T-helper 17 cell (primary cell): ENCODE results near the gene TMEM119. TPM values are rescaled to one million over a fixed set of nuclear protein-coding genes. Genes with fewer than 3 reads are reported as not detected.

Source experiments
- ATAC-seq: fragments of 150-1000 bp; cut with Tn5 transposase; 2 replicates; pipeline ENCODE4 v1.10.0; 2021; ENCODE audit warnings: mild to moderate bottlenecking, moderate library complexity
- DNase-seq, 3 donors: peaks; one replicate each; pipeline versions ENCODE4 v3.0.0 to v3.0.0-alpha.2; 2020 to 2021
- H3K9me3 ChIP-seq: one replicate; pipeline ENCODE4 v1.7.0; 2013; ENCODE audit warnings: low read length, mild to moderate bottlenecking; ENCODE audit not compliant: control insufficient read depth, poor library complexity, severe bottlenecking
- H3K27ac Mint-ChIP-seq: one replicate; pipeline ENCODE4 v1.8.0; 2022; ENCODE audit warnings: mild to moderate bottlenecking, moderate library complexity, mixed read lengths
- H3K27me3 Mint-ChIP-seq: one replicate; pipeline ENCODE4 v1.8.0; 2022; ENCODE audit warnings: mixed read lengths
- H3K36me3 Mint-ChIP-seq: one replicate; pipeline ENCODE4 v1.8.0; 2022; ENCODE audit warnings: low read depth, mixed read lengths
- H3K4me1 Mint-ChIP-seq: one replicate; pipeline ENCODE4 v1.8.0; 2022; ENCODE audit warnings: mild to moderate bottlenecking, mixed read lengths
- H3K4me3 Mint-ChIP-seq: one replicate; pipeline ENCODE4 v1.8.0; 2022; ENCODE audit warnings: mild to moderate bottlenecking, moderate library complexity, mixed read lengths
- total RNA-seq, 4 donors: library from RNA in 2 of 4; stranded (reverse) in 2 of 4; gene quantifications; one replicate each; pipeline ENCODE4 v1.2.3 and lab custom pipeline; 2022 to 2026

TMEM119 gene
- total RNA-seq, 2 donors from 2014 or later, result 3.9 to 5.0 TPM

DNA sequence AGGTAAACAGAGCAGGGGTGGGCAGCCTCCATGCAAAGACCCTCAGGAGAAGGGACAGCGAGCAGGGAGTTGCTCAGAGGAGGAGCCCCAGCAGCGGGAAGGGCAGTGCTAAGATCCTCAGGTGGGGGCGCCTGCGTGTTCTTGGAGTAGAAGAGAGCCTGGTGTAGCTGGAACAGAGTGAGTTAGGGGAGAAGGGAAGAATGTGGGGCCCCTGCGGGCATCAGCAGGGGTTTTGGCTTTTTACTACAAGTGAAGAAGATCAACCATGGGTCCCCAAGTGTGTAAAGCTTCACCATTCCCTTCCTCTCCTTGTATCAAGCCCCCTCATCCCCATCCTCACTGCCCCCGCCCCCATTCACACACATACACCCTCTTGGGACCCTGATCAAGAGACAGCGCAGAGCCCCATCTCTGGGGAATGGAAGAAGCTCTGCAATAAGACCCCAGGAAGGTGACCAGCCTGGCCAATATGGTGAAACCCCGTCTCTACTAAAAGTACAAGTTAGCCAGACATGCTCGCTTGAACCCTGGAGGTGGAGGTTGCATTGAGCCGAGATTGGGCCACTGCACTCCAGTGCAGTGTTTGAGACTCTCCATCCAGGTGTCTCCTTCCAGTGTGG is 10.2 kb upstream of the TMEM119 start:
- Mint-ChIP-seq H3K36me3 (no peaks in the 10 kb centered on the region), H3K27me3 (no peaks in the 10 kb centered on the region), H3K27ac (no peak overlapping the region), H3K4me1 (peaks cover 13% of the 10 kb centered on the region), H3K4me3 (no peak overlapping the region)
- ATAC-seq (no peak), DNase-seq (no peak)
- H3K9me3 ChIP-seq, result no peaks in the 10 kb centered on the region

DNA sequence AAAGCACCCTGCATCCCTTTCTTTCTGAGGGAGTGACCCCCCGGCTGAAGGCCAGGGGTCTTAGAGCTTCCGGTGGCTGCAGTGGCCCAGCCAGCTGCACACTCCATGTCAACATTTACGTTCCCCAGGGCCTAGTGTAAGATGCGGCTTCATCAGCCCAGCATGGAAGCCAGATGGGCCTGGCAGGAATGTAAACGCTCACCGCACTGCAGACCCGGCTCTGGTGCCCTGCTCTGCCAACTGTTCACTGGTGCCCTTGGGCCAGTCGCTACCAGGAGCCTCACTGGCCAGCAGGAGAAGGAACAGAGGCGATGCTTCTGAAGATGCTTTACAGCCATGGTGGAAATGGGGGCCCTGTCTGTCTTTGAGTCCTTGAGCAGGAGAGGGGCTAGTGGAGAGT is 8.6 kb upstream of the TMEM119 start:
- Mint-ChIP-seq H3K27ac (no peak overlapping the region), H3K36me3 (no peaks in the 10 kb centered on the region), H3K4me1 (peaks cover 7% of the 10 kb centered on the region), H3K27me3 (no peaks in the 10 kb centered on the region), H3K4me3 (no peak overlapping the region)
- DNase-seq (no peak), ATAC-seq (no peak)
- H3K9me3 ChIP-seq, result no peaks in the 10 kb centered on the region

DNA sequence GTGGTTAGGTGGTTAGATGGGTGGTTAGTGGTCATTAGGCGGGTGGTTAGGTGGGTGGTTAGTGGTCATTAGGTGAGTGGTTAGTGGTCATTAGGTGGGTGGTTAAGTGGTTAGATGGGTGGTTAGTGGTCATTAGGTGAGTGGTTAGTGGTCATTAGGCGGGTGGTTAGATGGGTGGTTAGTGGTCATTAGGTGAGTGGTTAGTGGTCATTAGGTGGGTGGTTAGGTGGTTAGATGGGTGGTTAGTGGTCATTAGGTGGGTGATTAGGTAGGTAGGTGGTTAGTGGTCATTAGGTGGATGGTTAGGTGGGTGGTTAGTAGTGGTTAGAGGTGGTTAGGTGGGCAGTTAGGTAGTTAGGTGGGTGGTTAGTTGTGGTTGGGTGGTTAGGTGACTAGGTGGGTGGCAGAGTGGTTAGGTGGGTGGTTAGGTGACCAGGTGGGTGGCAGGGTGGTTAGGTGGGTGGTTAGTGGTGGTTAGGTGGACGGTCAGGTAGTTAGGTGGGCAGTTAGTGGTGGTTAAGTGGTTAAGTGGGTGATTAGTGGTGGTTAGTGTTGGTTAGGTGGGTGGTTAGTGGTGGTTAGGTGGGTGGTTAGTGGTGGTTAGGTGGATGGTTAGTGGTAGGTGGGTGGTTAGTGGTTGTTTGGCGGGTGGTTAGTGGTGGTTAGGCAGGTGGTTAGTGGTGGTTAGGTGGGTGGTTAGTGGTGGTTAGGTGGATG is 8.0 kb upstream of the TMEM119 start:
- Mint-ChIP-seq H3K27ac (no peak overlapping the region), H3K4me1 (peaks cover 7% of the 10 kb centered on the region), H3K4me3 (no peak overlapping the region), H3K27me3 (no peaks in the 10 kb centered on the region), H3K36me3 (no peaks in the 10 kb centered on the region)
- no peak for DNase-seq
- H3K9me3 ChIP-seq, result no peaks in the 10 kb centered on the region
- no peak for ATAC-seq

DNA sequence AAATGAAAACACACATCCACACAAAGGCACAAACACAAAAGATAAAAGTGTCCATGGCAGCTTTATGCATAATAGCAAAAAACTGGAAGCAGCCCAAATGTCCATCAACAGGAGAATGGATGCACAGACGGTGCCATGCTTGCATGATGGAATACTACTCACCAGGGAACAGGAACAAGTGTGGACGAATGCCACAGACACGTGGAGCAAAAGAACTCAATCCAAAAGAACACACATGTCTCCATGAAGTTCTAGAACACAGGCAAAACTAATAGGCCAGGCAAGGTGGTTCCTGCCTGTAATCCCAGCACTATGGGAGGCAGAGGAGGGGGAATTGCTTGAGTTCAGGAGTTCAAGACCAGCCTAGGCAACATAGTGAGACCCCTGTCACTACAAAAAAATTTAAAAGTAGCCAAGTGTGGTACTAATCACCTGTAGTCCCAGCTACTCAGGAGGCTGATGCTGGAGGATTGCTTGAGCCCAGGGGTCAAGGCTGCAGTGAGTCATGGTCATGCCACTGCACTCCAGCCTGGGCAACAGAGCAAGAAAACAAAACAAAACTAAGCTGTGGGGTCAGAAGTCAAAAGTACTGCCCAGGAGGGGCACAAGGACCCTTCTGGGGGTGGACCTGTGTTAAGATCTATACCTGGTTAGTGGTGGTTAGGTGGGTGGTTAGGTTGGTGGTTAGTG is 7.3 kb upstream of the TMEM119 start:
- H3K4me1 Mint-ChIP-seq, result peaks cover 7% of the 10 kb centered on the region
- H3K27ac Mint-ChIP-seq, result peak overlapping the region; percentile 56
- H3K36me3 Mint-ChIP-seq, result no peaks in the 10 kb centered on the region
- no peaks in the 10 kb centered on the region for H3K27me3 Mint-ChIP-seq
- no peak for ATAC-seq
- H3K4me3 Mint-ChIP-seq, result no peak overlapping the region
- no peaks in the 10 kb centered on the region for H3K9me3 ChIP-seq
- DNase-seq, result no peak

DNA sequence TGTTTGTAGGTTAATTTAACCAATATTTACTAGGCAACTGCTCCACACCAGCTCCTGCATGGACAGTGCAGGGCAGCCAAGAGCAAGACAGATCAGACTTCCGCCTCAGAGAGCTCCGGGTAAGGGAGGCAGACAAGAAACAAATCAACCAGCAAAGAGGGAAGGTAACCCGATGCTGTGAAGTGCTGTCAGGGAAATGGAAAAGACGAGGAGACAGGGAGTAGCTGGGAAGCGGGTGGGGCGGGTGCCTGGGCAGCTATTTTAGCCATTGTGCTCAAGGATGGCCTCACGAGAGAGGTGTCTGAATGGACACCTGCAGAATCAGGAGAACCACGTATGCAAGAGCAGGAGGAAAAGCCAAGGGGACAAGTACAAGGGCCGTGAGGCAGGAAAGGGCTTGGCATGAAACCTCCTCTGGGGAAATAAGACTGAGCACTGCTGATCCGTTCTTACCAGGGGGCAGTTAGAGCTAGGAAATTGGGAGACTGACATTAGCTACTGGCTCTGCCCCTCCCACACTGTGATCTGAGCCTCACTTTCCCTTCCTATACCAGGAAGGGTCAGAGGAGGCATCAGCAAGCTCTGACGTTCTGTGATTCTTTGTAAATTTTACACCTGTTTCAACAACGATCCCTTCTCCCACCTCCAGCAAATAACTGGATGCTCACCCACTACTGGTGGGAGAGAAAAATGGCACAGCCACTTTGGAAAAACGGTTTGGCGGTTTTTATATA is 6.5 kb upstream of the TMEM119 start:
- DNase-seq (no peak), ATAC-seq (no peak)
- H3K9me3 ChIP-seq, result no peaks in the 10 kb centered on the region
- Mint-ChIP-seq H3K27ac (no peak overlapping the region), H3K27me3 (no peaks in the 10 kb centered on the region), H3K36me3 (no peaks in the 10 kb centered on the region), H3K4me1 (peaks cover 7% of the 10 kb centered on the region), H3K4me3 (no peak overlapping the region)

DNA sequence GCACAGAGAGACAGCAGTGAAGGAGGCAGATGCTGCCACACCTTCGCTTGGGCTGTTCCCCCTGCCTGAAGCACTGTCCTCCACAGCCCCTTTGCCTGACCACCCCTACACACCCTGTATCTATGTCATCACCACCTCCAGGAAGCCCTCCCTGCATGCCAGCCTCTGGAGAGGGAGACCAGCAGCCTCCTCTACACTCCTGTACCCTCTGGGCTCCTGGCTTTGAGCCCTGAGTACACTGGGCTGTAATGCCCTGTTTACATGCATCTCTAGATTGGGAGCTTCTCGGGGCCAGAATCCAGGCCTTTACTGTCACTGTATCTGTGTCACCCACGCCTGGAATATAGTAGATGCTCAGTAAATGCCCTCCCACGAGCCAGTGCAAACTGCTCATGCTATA is 5.9 kb upstream of the TMEM119 start:
- no peak for ATAC-seq
- no peak for DNase-seq
- Mint-ChIP-seq H3K36me3 (no peaks in the 10 kb centered on the region), H3K27me3 (no peaks in the 10 kb centered on the region), H3K4me3 (no peak overlapping the region), H3K27ac (no peak overlapping the region), H3K4me1 (peaks cover 7% of the 10 kb centered on the region)
- H3K9me3 ChIP-seq, result no peaks in the 10 kb centered on the region

DNA sequence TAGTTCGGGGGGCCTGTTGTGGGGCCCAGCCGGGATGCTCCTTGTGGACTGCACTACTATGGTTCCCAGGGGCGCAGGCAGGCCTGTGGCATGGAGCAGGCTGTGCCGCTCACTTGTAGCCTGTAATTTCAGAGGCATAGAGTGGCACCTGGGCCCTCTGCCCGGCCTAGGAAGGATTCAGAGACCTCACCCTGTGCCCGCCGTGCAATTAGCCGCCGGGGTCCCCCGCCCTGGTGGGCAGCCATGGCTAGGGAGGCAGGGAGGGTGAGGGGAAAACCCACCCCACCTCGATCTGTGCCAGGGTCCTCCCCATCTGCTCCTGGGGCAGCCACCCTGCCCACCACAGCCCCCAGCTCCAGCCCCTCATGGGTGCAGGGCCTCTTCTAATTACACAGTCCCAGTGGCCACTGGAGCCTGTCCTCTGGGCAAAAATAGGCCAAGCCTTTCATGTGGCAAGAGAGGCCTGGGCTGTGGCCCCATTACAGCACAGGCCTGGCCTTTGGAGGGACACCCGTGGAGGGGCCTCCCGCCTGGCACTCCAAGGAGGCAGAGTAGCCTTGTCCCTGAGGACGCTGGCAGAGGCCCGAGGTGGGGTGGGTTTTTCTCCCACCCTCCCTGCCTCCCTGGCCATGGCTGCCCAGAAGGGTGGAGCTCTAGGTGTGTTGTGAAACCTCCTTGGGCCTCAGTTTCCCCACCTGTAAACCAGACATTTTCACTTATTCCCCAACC is 5.3 kb upstream of the TMEM119 start:
- no peaks in the 10 kb centered on the region for H3K27me3 Mint-ChIP-seq
- H3K4me3 Mint-ChIP-seq, result no peak overlapping the region
- H3K27ac Mint-ChIP-seq, result no peak overlapping the region
- ATAC-seq (no peak), DNase-seq (no peak)
- H3K36me3 Mint-ChIP-seq, result no peaks in the 10 kb centered on the region
- peaks cover 7% of the 10 kb centered on the region for H3K4me1 Mint-ChIP-seq
- H3K9me3 ChIP-seq, result no peaks in the 10 kb centered on the region

DNA sequence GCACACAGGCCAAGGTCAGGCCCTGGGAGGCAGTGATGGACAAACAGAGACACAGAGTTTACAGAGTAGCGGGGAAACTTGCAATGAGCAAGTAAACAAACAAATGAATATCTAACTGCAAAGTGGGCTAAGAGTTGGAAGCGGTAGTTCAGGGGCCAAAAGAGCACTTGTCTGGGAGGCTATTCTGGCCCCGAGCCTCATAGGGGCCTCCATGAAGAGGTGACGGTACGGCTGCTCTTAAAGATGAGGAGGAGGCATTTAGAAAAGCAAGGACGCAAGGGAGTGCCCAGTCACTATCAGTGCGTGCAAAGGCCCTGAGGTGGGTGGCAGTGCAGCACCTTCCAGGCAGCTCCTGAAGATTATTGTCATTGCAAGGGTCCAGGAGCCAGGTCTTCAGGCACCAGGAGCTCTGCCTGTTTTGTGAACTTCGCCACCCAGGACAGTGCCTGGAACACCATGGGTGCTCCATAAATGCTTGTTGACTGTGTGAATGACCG is 4.4 kb upstream of the TMEM119 start:
- Mint-ChIP-seq H3K4me1 (peaks cover 8% of the 10 kb centered on the region), H3K27me3 (no peaks in the 10 kb centered on the region), H3K27ac (no peak overlapping the region), H3K36me3 (no peaks in the 10 kb centered on the region), H3K4me3 (no peak overlapping the region)
- DNase-seq (no peak), ATAC-seq (no peak)
- H3K9me3 ChIP-seq, result no peaks in the 10 kb centered on the region

DNA sequence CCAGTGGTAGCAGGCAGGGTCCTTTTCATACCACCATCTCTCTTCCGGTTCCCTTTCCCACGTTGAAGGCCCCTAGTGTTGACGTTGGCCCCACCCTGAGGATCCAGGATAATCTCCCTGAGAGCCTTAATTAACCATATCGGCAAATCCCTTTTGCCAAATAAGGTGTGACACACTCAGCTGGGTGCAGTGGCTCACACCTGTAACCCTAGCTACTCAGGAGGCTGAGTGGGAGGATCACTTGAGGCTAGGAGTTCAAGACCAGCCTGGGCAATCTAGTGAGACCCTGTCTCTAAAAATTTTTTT is 2.8 kb upstream of the TMEM119 start:
- Mint-ChIP-seq H3K27ac (no peak overlapping the region), H3K4me3 (no peak overlapping the region), H3K4me1 (peaks cover 6% of the 10 kb centered on the region), H3K36me3 (no peaks in the 10 kb centered on the region), H3K27me3 (no peaks in the 10 kb centered on the region)
- H3K9me3 ChIP-seq, result no peaks in the 10 kb centered on the region
- no peak for ATAC-seq
- DNase-seq, result no peak

DNA sequence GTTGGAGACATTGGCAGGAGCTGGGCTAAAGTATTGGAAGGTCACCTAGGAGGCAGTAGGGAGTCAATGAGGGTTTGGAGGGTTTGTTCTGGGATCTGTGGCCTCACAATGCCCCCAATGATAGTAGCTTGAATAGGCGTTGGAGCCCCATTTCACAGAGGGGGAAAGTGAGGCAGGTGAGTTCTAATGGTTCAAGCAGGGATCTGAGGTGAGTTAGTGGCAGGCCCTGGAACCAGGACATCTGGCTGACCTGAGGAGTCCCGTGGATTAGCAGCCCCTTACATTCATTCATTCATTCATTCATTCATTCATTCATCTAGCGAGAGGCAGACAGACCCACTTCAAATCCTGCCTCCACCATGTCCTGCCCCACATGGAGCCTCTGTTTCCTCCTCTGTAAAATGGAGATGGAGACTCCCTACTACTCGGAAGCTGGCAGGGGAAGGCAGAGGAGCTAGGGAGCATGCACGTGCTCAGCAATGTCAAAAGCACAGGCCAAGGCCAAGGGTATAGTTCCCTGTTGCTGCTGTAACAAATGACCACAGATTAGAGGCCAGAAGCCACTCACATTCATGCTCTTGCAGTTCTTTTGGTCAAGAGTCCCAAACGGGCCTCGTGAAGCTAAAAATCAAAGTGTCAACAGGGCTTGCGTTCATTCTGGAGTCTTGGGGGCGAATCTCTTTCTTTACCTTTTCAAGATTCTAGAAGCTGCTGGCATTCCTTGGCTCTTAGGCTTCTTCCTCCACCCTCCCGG is 2.2 kb upstream of the TMEM119 start:
- Mint-ChIP-seq H3K27ac (no peak overlapping the region), H3K27me3 (no peaks in the 10 kb centered on the region), H3K36me3 (no peaks in the 10 kb centered on the region), H3K4me1 (peaks cover 3% of the 10 kb centered on the region), H3K4me3 (no peak overlapping the region)
- DNase-seq (no peak), ATAC-seq (no peak)
- H3K9me3 ChIP-seq, result no peaks in the 10 kb centered on the region

DNA sequence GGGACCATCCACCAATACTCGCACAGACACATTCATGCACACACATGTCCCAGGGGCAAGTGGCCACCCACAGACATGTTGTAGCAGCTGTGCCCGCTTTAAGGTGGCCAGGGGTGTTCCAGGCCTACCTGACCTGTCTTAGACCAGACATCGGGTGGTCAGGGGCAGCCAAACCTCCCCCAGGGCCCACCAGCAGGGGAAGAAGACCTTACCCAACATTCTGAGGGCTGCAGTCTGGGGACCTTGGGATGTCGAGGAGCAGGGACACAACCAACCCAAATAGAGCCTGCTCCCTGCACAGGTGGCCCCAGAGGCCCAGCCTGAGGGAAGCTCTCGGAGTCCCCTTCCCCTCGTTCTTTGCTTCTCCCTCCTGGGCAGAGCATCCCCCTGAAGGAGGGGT is 1.7 kb upstream of the TMEM119 start:
- DNase-seq (no peak), ATAC-seq (no peak)
- no peak overlapping the region for H3K4me3 Mint-ChIP-seq
- H3K4me1 Mint-ChIP-seq, result peaks cover 3% of the 10 kb centered on the region
- no peak overlapping the region for H3K27ac Mint-ChIP-seq
- no peaks in the 10 kb centered on the region for H3K27me3 Mint-ChIP-seq
- no peaks in the 10 kb centered on the region for H3K9me3 ChIP-seq
- no peaks in the 10 kb centered on the region for H3K36me3 Mint-ChIP-seq

DNA sequence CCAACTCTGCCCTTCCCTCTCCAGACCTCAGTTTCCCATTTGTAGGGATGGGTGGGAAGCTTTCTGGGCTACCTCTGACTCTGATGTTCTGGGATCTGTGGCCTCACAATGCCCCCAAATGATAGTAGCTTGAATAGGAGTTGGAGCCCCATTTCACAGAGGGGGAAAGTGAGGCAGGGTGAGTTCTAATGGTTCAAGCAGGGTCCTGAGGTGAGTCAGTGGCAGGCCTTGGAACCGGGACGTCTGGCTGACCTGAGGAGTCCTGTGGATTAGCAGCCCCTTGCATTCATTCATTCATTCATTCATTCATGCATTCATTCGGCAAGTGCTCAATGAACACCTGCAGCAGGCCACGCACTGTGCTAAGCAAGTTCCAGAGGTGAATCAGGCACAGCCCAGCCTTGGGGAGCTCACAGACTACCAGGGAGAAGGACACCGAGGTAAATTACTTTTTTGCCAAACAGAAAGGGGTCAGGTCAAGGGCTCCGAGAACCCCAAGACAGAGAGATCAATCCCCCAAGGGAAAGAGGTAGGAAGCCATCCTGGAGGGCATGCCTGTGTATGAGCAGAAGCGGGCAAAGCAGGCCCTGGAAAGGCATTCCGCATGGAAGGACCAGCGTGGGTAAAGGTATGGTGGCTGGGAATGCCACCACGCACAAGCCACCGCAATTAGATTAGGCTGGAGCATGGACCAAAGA is 818 bp upstream of the TMEM119 start:
- ATAC-seq, result no peak

More for the DNA sequence above, 818 bp upstream of the TMEM119 start:
- Mint-ChIP-seq H3K4me1 (peaks cover 3% of the 10 kb centered on the region), H3K4me3 (no peak overlapping the region), H3K27me3 (no peaks in the 10 kb centered on the region), H3K36me3 (no peaks in the 10 kb centered on the region), H3K27ac (no peak overlapping the region)
- DNase-seq, result no peak
- no peaks in the 10 kb centered on the region for H3K9me3 ChIP-seq
